Inflammatory macrophage treated with lipopolysaccharide for 4 hours (primary cell): ENCODE data around the gene C17orf75.
A peak's percentile ranks its signal among the peaks of the same experiment; 100 is the strongest.

Experiments used
- DNase-seq: peaks from one replicate; pipeline ENCODE4 v3.0.0-alpha.2; 2020

Gene C17orf75

GRCh38 chr17:32302860-32303649 lies 38.9 kb downstream of the C17orf75 start:
- DNase-seq = no peak

GRCh38 chr17:32302037-32302436 lies 39.9 kb downstream of the C17orf75 start:
- DNase-seq = no peak

GRCh38 chr17:32299580-32300164 lies 42.3 kb downstream of the C17orf75 start:
- DNase-seq = no peak

GRCh38 chr17:32298721-32299579 lies 43.0 kb downstream of the C17orf75 start:
- DNase-seq = no peak

GRCh38 chr17:32298298-32298697 lies 43.7 kb downstream of the C17orf75 start:
- peak; percentile 3 for DNase-seq

GRCh38 chr17:32297860-32298259 lies 44.1 kb downstream of the C17orf75 start:
- DNase-seq = no peak

GRCh38 chr17:32297424-32297823 lies 44.5 kb downstream of the C17orf75 start:
- no peak for DNase-seq

- no peak for DNase-seq
These were observed 49.9 kb downstream of the C17orf75 start for GRCh38 chr17:32292094-32292493.

GRCh38 chr17:32289471-32290070 lies 52.4 kb downstream of the C17orf75 start:
- no peak for DNase-seq

- no peak for DNase-seq
These were observed 53.4 kb downstream of the C17orf75 start for GRCh38 chr17:32288615-32289014.

- DNase-seq = no peak
These were observed 54.0 kb downstream of the C17orf75 start for GRCh38 chr17:32287804-32288511.

- DNase-seq = no peak
These were observed 55.5 kb downstream of the C17orf75 start for GRCh38 chr17:32286518-32286900.

- DNase-seq = no peak
These were observed 56.0 kb downstream of the C17orf75 start for GRCh38 chr17:32285746-32286517.

GRCh38 chr17:32285306-32285705 lies 56.7 kb downstream of the C17orf75 start:
- no peak for DNase-seq

- DNase-seq = no peak
These were observed 58.2 kb downstream of the C17orf75 start for GRCh38 chr17:32283745-32284201.

- no peak for DNase-seq
These were observed 60.9 kb downstream of the C17orf75 start for GRCh38 chr17:32281011-32281451.

GRCh38 chr17:32279891-32280716 lies 61.9 kb downstream of the C17orf75 start:
- DNase-seq = no peak

GRCh38 chr17:32278815-32279214 lies 63.2 kb downstream of the C17orf75 start:
- no peak for DNase-seq
